Stomach (tissue), 9 donors: ENCODE measurements around the gene BTBD9. TPM values are rescaled to one million over a fixed set of nuclear protein-coding genes. Genes with fewer than 3 reads are reported as not detected.

Source experiments
- DNase-seq, 2 donors: peaks; one replicate each; pipeline versions ENCODE4 v3.0.0 to v3.0.0-alpha.2; 2013 to 2019
- H3K27ac ChIP-seq, 5 donors: fragments of 200-600 bp in 4 of 5; sonication (generic) in 4 of 5; one replicate each; pipeline ENCODE4 v1.5.1; 2013 to 2019; ENCODE audit warnings: mild to moderate bottlenecking in 1 of 5, moderate library complexity in 1 of 5
- H3K27me3 ChIP-seq, 3 donors: fragments of 200-600 bp; sonication (generic); one replicate each; pipeline ENCODE4 v1.5.1; 2017 to 2019; ENCODE audit warnings: mixed run types in 1 of 3
- H3K36me3 ChIP-seq, 4 donors: fragments of 200-600 bp; sonication (generic); 1 replicate in 3 of 4; 2 replicates in 1 of 4; pipeline ENCODE4 v1.5.1; 2016 to 2019
- H3K4me1 ChIP-seq, 4 donors: fragments of 200-600 bp; sonication (generic); one replicate each; pipeline ENCODE4 v1.5.1; 2016 to 2019
- H3K4me3 ChIP-seq, 4 donors: fragments of 200-600 bp; sonication (generic) in 3 of 4; one replicate each; pipeline ENCODE4 v1.5.1; 2016 to 2019; ENCODE audit warnings: mild to moderate bottlenecking in 1 of 4
- H3K9me3 ChIP-seq, 4 donors: fragments of 200-600 bp; sonication (generic); one replicate each; pipeline ENCODE4 v1.5.1; 2016 to 2019
- CTCF ChIP-seq, 7 experiments: fragments of 450-650 bp in 4 of 7; fragments of 200-600 bp in 3 of 7; sonication (generic) in 3 of 7; IDR thresholded peaks; one replicate each; pipeline ENCODE4 v1.5.1; 2016 to 2019; ENCODE audit warnings: antibody characterized with exemption in 7 of 7, control low read depth in 2 of 7, mild to moderate bottlenecking in 1 of 7
- EP300 ChIP-seq: sonication (generic); formaldehyde crosslinking; IDR thresholded peaks from one replicate; pipeline ENCODE4 v1.6.1; 2017; ENCODE audit warnings: antibody characterized with exemption
- POLR2A ChIP-seq, 4 donors: fragments of 450-650 bp; IDR thresholded peaks; one replicate each; pipeline ENCODE4 v1.6.1; 2016; ENCODE audit warnings: antibody characterized with exemption in 4 of 4, control low read depth in 2 of 4, mild to moderate bottlenecking in 1 of 4, moderate library complexity in 1 of 4
- POLR2AphosphoS5 ChIP-seq, 3 donors: sonication (generic); formaldehyde crosslinking; IDR thresholded peaks; one replicate each; pipeline ENCODE4 v1.6.1; 2016; ENCODE audit warnings: antibody characterized with exemption in 3 of 3
- WGBS, 5 donors: extraction: QIAGEN DNeasy Blood & Tissue Kit in 3 of 5; methylation state at CpG; one replicate each; pipeline versions ENCODE4 v1.1.5 to v1.1.7; 2013 to 2018; 5-methylcytosine and 5-hydroxymethylcytosine counted together
- intact Hi-C: fragments of 100-400 bp; cut with DNase I; formaldehyde crosslinking; loops from one replicate; pipeline ENCODE4 v1.15.1; 2023; ENCODE audit warnings: low total_unique reads
- polyA plus RNA-seq, 3 donors: library from polyadenylated mRNA; stranded (reverse); fragments of 200-250 nt; gene quantifications; one replicate each; pipeline ENCODE4 v1.2.3, GENCODE V29; 2013
- total RNA-seq, 5 donors: library from RNA; depleted of rRNA; stranded (reverse); fragments of >200 nt; gene quantifications; one replicate each; pipeline versions ENCODE4 v1.1.0 to v1.2.3, GENCODE V29; 2014 to 2016
- donor health status: healthy with polysubstance abuse.
- donor health status: Bipolar disorder and iron deficiency.
- donor health status: healthy.

The BTBD9 gene
- total and polyA plus RNA-seq, 8 donors: 1.4 to 90.2 (median 6.8) TPM

GRCh38 chr6:38174806-38175495 is 464.8 kb downstream of the BTBD9 start:
- DNase-seq: no peak
- H3K9me3 ChIP-seq: no peaks in the 10 kb centered on the region
- peaks cover 0 to 30% (median 16%) of the 10 kb centered on the region in 4 donors for H3K36me3 ChIP-seq
- WGBS, 5 donors: 90 to 98% (median 96%) methylated on average over 16 to 22 of the region's 22 CpGs
- no peak for TF ChIP-seq POLR2A (IDR thresholded peaks at IDR 0.05)
- no peak for TF ChIP-seq POLR2AphosphoS5 (IDR thresholded peaks at IDR 0.05)
- TF ChIP-seq EP300: no peak
- no peak for TF ChIP-seq CTCF (IDR thresholded peaks at IDR 0.05)
- intact Hi-C loops: no loop called here
- no peak overlapping the region for H3K27ac ChIP-seq
- H3K27me3 ChIP-seq: no peaks in the 10 kb centered on the region
- peaks cover 0 to 20% (median 7%) of the 10 kb centered on the region in 4 donors for H3K4me1 ChIP-seq
- no peak overlapping the region for H3K4me3 ChIP-seq

GRCh38 chr6:38174315-38174714 is 465.4 kb downstream of the BTBD9 start:
- Histone ChIP-seq H3K27ac (no peak overlapping the region), H3K9me3 (no peaks in the 10 kb centered on the region), H3K4me3 (no peak overlapping the region), H3K27me3 (no peaks in the 10 kb centered on the region), H3K36me3 (peaks cover 0 to 30% (median 16%) of the 10 kb centered on the region in 4 donors), H3K4me1 (peaks cover 0 to 27% (median 7%) of the 10 kb centered on the region in 4 donors)
- 84 to 97% (median 95%) methylated on average over 8 of the region's 8 CpGs for WGBS, 5 donors
- TF ChIP-seq POLR2A (IDR thresholded peaks at IDR 0.05) (no peak), EP300 (no peak), POLR2AphosphoS5 (IDR thresholded peaks at IDR 0.05) (no peak), CTCF (IDR thresholded peaks at IDR 0.05) (no peak)
- intact Hi-C loops: no loop called here
- DNase-seq: no peak

- H3K4me3 ChIP-seq: no peak overlapping the region
- H3K36me3 ChIP-seq: peaks cover 0 to 30% (median 16%) of the 10 kb centered on the region in 4 donors
- TF ChIP-seq CTCF (IDR thresholded peaks at IDR 0.05): no peak
- no peak for TF ChIP-seq EP300
- TF ChIP-seq POLR2AphosphoS5 (IDR thresholded peaks at IDR 0.05): no peak
- no peak for TF ChIP-seq POLR2A (IDR thresholded peaks at IDR 0.05)
- peaks cover 0 to 27% (median 7%) of the 10 kb centered on the region in 4 donors for H3K4me1 ChIP-seq
- H3K27ac ChIP-seq: no peak overlapping the region
- intact Hi-C loops: no loop called here
- H3K27me3 ChIP-seq: no peaks in the 10 kb centered on the region
- DNase-seq: peak in 1 of 2 donors; percentile 39
- WGBS, 5 donors: 58 to 81% (median 66%) methylated on average over 10 to 11 of the region's 11 CpGs
- H3K9me3 ChIP-seq: no peaks in the 10 kb centered on the region
Measured at GRCh38 chr6:38173909-38174308, 465.8 kb downstream of the BTBD9 start.

- H3K9me3 ChIP-seq: no peaks in the 10 kb centered on the region
- H3K4me1 ChIP-seq: peaks cover 0 to 27% (median 7%) of the 10 kb centered on the region in 4 donors
- WGBS, 5 donors: 77 to 89% (median 84%) methylated on average over 11 to 15 of the region's 15 CpGs
- H3K27ac ChIP-seq: no peak overlapping the region
- no peak for DNase-seq
- H3K36me3 ChIP-seq: peaks cover 0 to 30% (median 16%) of the 10 kb centered on the region in 4 donors
- no peaks in the 10 kb centered on the region for H3K27me3 ChIP-seq
- intact Hi-C loops: no loop called here
- no peak for TF ChIP-seq EP300
- no peak for TF ChIP-seq POLR2AphosphoS5 (IDR thresholded peaks at IDR 0.05)
- TF ChIP-seq CTCF (IDR thresholded peaks at IDR 0.05): no peak
- no peak for TF ChIP-seq POLR2A (IDR thresholded peaks at IDR 0.05)
- H3K4me3 ChIP-seq: no peak overlapping the region
Measured at GRCh38 chr6:38172739-38173410, 466.9 kb downstream of the BTBD9 start.
